Measurements from ENCODE around the gene WSCD1. TPM values are rescaled to one million over a fixed set of nuclear protein-coding genes. Genes with fewer than 3 reads are reported as not detected.

Gene WSCD1
- total RNA-seq, 2 experiments from 2014 or later, result not detected

DNA sequence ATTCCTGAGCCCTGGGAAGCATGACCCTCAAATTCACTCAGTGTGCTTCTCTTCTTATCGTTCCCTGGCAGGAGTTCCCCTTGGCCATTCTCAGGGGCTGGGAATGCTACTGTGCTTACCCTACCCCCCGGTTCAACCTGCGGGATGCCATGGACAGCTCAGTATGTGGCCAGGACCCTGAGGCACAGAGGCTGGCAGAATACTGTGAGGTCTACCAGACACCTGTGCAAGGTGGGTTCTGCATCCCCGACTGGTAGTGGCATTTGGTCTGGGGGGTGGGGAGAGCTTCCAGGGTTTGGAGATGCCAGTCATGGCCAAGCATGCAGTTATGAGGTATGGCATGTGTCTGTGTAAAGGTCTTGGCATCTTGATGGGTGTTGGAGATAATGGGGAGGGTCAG is 39.4 kb downstream of the WSCD1 start:
- Histone ChIP-seq H3K9me2 (ENCODE audit: insufficient read depth, low read length) (no peaks in the 10 kb centered on the region), H2AFZ (ENCODE audit: low read length) (no peak overlapping the region), H3K36me3 (ENCODE audit: insufficient read depth, low read length) (no peaks in the 10 kb centered on the region), H3K4me1 (ENCODE audit: insufficient read depth, low read length, poor library complexity, severe bottlenecking) (no peaks in the 10 kb centered on the region), H4K20me1 (ENCODE audit: insufficient read depth, low read length) (no peaks in the 10 kb centered on the region), H3K4me3 (ENCODE audit: low read depth, low read length, poor library complexity, severe bottlenecking) (no peak overlapping the region), H3K79me2 (ENCODE audit: insufficient read depth, low read depth, low read length) (no peaks in the 10 kb centered on the region), H3K27ac (ENCODE audit: low read depth, low read length, poor library complexity, severe bottlenecking) (no peak overlapping the region), H3K9me3 (ENCODE audit: low read length) (no peaks in the 10 kb centered on the region; the same call in 1 of the 2 replicates), H3K4me2 (ENCODE audit: low read length) (no peak overlapping the region)
- DNase-seq (ENCODE audit: low spot score), result no peak
- CTCF ChIA-PET (ENCODE audit: unreplicated experiment), result no interaction called here
- TF ChIP-seq, protein P1, sequence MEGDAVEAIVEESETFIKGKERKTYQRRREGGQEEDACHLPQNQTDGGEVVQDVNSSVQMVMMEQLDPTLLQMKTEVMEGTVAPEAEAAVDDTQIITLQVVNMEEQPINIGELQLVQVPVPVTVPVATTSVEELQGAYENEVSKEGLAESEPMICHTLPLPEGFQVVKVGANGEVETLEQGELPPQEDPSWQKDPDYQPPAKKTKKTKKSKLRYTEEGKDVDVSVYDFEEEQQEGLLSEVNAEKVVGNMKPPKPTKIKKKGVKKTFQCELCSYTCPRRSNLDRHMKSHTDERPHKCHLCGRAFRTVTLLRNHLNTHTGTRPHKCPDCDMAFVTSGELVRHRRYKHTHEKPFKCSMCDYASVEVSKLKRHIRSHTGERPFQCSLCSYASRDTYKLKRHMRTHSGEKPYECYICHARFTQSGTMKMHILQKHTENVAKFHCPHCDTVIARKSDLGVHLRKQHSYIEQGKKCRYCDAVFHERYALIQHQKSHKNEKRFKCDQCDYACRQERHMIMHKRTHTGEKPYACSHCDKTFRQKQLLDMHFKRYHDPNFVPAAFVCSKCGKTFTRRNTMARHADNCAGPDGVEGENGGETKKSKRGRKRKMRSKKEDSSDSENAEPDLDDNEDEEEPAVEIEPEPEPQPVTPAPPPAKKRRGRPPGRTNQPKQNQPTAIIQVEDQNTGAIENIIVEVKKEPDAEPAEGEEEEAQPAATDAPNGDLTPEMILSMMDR (conservative IDR thresholded peaks at IDR 0.05; ENCODE audit: low read length), result no peak
- no peak for TF ChIP-seq EZH2phosphoT487 (IDR thresholded peaks at IDR 0.05; ENCODE audit: borderline replicate concordance, low read depth, low read length)
- intact Hi-C loops (cut with micrococcal nuclease; ENCODE audit: unreplicated experiment), result no loop called here
- no TSS peak for BruUV-seq (replicated peaks)
- POLR2A ChIA-PET, result no interaction called here

DNA sequence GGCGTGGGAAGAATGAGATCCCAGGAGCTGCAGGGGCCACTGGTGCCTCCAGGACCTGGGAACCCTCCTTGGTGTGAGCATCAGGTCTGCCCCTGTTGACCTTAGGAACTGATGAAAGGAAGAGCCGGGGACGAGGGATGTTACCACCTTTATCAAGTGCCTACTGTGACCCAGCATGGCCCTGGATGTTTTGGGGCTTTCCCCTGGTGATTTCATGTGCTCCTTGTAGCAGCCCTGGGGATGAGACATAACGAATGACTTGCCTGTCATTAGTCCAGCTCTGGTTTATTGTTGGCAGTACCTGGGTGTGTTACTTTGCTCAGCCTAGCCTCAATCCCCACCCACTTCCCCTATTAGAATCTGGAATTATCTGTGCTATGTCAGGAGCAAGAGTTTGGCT is 39.9 kb downstream of the WSCD1 start:
- H3K36me3 ChIP-seq (ENCODE audit: insufficient read depth, low read length), result no peaks in the 10 kb centered on the region
- intact Hi-C loops (cut with micrococcal nuclease; ENCODE audit: unreplicated experiment), result no loop called here
- no peak overlapping the region for H3K27ac ChIP-seq (ENCODE audit: low read depth, low read length, poor library complexity, severe bottlenecking)
- no peaks in the 10 kb centered on the region for H3K79me2 ChIP-seq (ENCODE audit: insufficient read depth, low read depth, low read length)
- no peak for TF ChIP-seq EZH2phosphoT487 (IDR thresholded peaks at IDR 0.05; ENCODE audit: borderline replicate concordance, low read depth, low read length)
- TF ChIP-seq, protein P1 (conservative IDR thresholded peaks at IDR 0.05; ENCODE audit: low read length), result no peak
- no peak for DNase-seq (ENCODE audit: low spot score)
- no peaks in the 10 kb centered on the region for H4K20me1 ChIP-seq (ENCODE audit: insufficient read depth, low read length)
- H2AFZ ChIP-seq (ENCODE audit: low read length), result no peak overlapping the region
- no peak overlapping the region for H3K4me3 ChIP-seq (ENCODE audit: low read depth, low read length, poor library complexity, severe bottlenecking)
- no peaks in the 10 kb centered on the region for H3K9me2 ChIP-seq (ENCODE audit: insufficient read depth, low read length)
- CTCF ChIA-PET (ENCODE audit: unreplicated experiment), result no interaction called here
- no peaks in the 10 kb centered on the region; the same call in 1 of the 2 replicates for H3K9me3 ChIP-seq (ENCODE audit: low read length)
- H3K4me1 ChIP-seq (ENCODE audit: insufficient read depth, low read length, poor library complexity, severe bottlenecking), result no peaks in the 10 kb centered on the region
- no peak overlapping the region for H3K4me2 ChIP-seq (ENCODE audit: low read length)
- POLR2A ChIA-PET, result no interaction called here
- BruUV-seq (replicated peaks), result no TSS peak

DNA sequence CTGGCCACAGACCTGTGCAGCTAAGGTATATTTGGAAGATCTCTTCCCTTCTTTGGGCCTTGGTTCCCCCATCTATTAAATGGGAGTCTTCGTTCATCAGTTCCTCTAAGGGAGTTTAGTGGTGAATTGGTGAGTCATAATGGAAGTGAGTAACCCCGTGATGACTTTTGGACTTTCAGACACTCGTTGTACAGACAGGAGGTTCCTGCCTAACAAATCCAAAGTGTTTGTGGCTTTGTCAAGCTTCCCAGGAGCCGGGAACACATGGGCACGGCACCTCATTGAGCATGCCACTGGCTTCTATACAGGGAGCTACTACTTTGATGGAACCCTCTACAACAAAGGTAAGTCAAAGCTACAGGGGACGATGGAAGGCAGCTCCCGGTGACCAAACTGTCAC is 40.4 kb downstream of the WSCD1 start:
- Histone ChIP-seq H3K4me1 (ENCODE audit: insufficient read depth, low read length, poor library complexity, severe bottlenecking) (no peaks in the 10 kb centered on the region), H3K4me3 (ENCODE audit: low read depth, low read length, poor library complexity, severe bottlenecking) (no peak overlapping the region), H3K9me3 (ENCODE audit: low read length) (no peaks in the 10 kb centered on the region; the same call in 1 of the 2 replicates), H3K36me3 (ENCODE audit: insufficient read depth, low read length) (no peaks in the 10 kb centered on the region), H3K79me2 (ENCODE audit: insufficient read depth, low read depth, low read length) (no peaks in the 10 kb centered on the region), H3K9me2 (ENCODE audit: insufficient read depth, low read length) (no peaks in the 10 kb centered on the region), H4K20me1 (ENCODE audit: insufficient read depth, low read length) (no peaks in the 10 kb centered on the region), H2AFZ (ENCODE audit: low read length) (no peak overlapping the region), H3K4me2 (ENCODE audit: low read length) (no peak overlapping the region), H3K27ac (ENCODE audit: low read depth, low read length, poor library complexity, severe bottlenecking) (no peak overlapping the region)
- intact Hi-C loops (cut with micrococcal nuclease; ENCODE audit: unreplicated experiment), result no loop called here
- ChIA-PET POLR2A (no interaction called here), CTCF (ENCODE audit: unreplicated experiment) (no interaction called here)
- TF ChIP-seq, protein P1 (conservative IDR thresholded peaks at IDR 0.05; ENCODE audit: low read length), result no peak
- TF ChIP-seq EZH2phosphoT487 (IDR thresholded peaks at IDR 0.05; ENCODE audit: borderline replicate concordance, low read depth, low read length), result no peak
- no TSS peak for BruUV-seq (replicated peaks)
- DNase-seq (ENCODE audit: low spot score), result no peak

Data from OCI-LY7 (cell line).